NT2/D1 (cell line): Measurements from ENCODE around the gene CYBRD1.

Source experiments
- DNase-seq: peaks from one replicate; pipeline ENCODE4 v3.0.0-alpha.2; 2011; ENCODE audit warnings: low read depth, low spot score
- H3K27me3 ChIP-seq: 2 replicates; pipeline ENCODE4 v1.6.0; 2011; ENCODE audit warnings: mild to moderate bottlenecking; ENCODE audit not compliant: insufficient read length, insufficient read depth
- H3K36me3 ChIP-seq: 2 replicates; pipeline ENCODE4 v1.6.1; 2011; ENCODE audit warnings: mild to moderate bottlenecking, low read length, mixed read lengths; ENCODE audit not compliant: insufficient read depth, insufficient read length
- H3K4me1 ChIP-seq: 2 replicates; pipeline ENCODE4 v1.5.1; 2011; ENCODE audit not compliant: insufficient read depth, insufficient read length
- H3K4me3 ChIP-seq: 2 replicates; pipeline ENCODE4 v1.5.1; 2011; ENCODE audit warnings: low read depth; ENCODE audit not compliant: insufficient read length
- H3K9ac ChIP-seq: 2 replicates; pipeline ENCODE4 v1.6.0; 2011; ENCODE audit warnings: low read depth; ENCODE audit not compliant: insufficient read length
- H3K9me3 ChIP-seq: 2 replicates; pipeline ENCODE4 v1.5.1; 2011; ENCODE audit warnings: mild to moderate bottlenecking, low read length; ENCODE audit not compliant: insufficient read depth
- SUZ12 ChIP-seq: IDR thresholded peaks from 2 replicates; pipeline ENCODE4 v1.6.1; 2011; ENCODE audit not compliant: insufficient read length, insufficient read depth; ENCODE audit errors: extremely low read depth
- YY1 ChIP-seq: IDR thresholded peaks from 2 replicates; pipeline ENCODE4 v1.6.1; 2011; ENCODE audit not compliant: insufficient read length, insufficient read depth
- ZNF274 ChIP-seq: IDR thresholded peaks from 2 replicates; pipeline ENCODE4 v1.6.1; 2011; ENCODE audit warnings: mild to moderate bottlenecking, low read depth, low read length

The CYBRD1 gene

GRCh38 chr2:171587567-171587966, 65.3 kb downstream of the CYBRD1 start:
- no peaks in the 10 kb centered on the region for H3K27me3 ChIP-seq
- TF ChIP-seq YY1: no peak
- TF ChIP-seq SUZ12: no peak
- no peak for TF ChIP-seq ZNF274
- DNase-seq: no peak
- no peak overlapping the region for H3K9ac ChIP-seq
- peaks cover 11% of the 10 kb centered on the region; the same call in 1 of the 2 replicates for H3K9me3 ChIP-seq
- no peak overlapping the region for H3K4me3 ChIP-seq
- no peaks in the 10 kb centered on the region for H3K4me1 ChIP-seq
- no peaks in the 10 kb centered on the region for H3K36me3 ChIP-seq

GRCh38 chr2:171590116-171590515, 67.8 kb downstream of the CYBRD1 start:
- Histone ChIP-seq H3K36me3 (no peaks in the 10 kb centered on the region), H3K4me3 (no peak overlapping the region), H3K27me3 (no peaks in the 10 kb centered on the region), H3K4me1 (no peaks in the 10 kb centered on the region), H3K9me3 (peaks cover 9% of the 10 kb centered on the region; the same call in 1 of the 2 replicates), H3K9ac (no peak overlapping the region)
- no peak for TF ChIP-seq ZNF274
- no peak for TF ChIP-seq YY1
- no peak for TF ChIP-seq SUZ12
- no peak for DNase-seq

GRCh38 chr2:171592036-171592555, 69.8 kb downstream of the CYBRD1 start:
- H3K9ac ChIP-seq: no peak overlapping the region
- H3K4me1 ChIP-seq: no peaks in the 10 kb centered on the region
- no peak for DNase-seq
- no peaks in the 10 kb centered on the region for H3K9me3 ChIP-seq
- H3K36me3 ChIP-seq: no peaks in the 10 kb centered on the region
- TF ChIP-seq SUZ12 (no peak), ZNF274 (no peak), YY1 (no peak)
- H3K27me3 ChIP-seq: no peaks in the 10 kb centered on the region
- H3K4me3 ChIP-seq: no peak overlapping the region

- no peaks in the 10 kb centered on the region for H3K9me3 ChIP-seq
- no peak overlapping the region for H3K4me3 ChIP-seq
- H3K36me3 ChIP-seq: no peaks in the 10 kb centered on the region
- TF ChIP-seq SUZ12: no peak
- TF ChIP-seq YY1: no peak
- TF ChIP-seq ZNF274: no peak
- DNase-seq: no peak
- H3K4me1 ChIP-seq: no peaks in the 10 kb centered on the region
- H3K27me3 ChIP-seq: peaks cover 3% of the 10 kb centered on the region
- H3K9ac ChIP-seq: no peak overlapping the region
Observed at GRCh38 chr2:171595456-171595855, 73.2 kb downstream of the CYBRD1 start.

- H3K36me3 ChIP-seq: no peaks in the 10 kb centered on the region
- DNase-seq: no peak
- no peak overlapping the region for H3K9ac ChIP-seq
- no peak for TF ChIP-seq SUZ12
- no peak for TF ChIP-seq ZNF274
- no peak for TF ChIP-seq YY1
- no peak overlapping the region for H3K4me3 ChIP-seq
- peaks cover 3% of the 10 kb centered on the region for H3K27me3 ChIP-seq
- H3K9me3 ChIP-seq: no peaks in the 10 kb centered on the region
- H3K4me1 ChIP-seq: no peaks in the 10 kb centered on the region
Observed at GRCh38 chr2:171595896-171596295, 73.6 kb downstream of the CYBRD1 start.

- H3K9me3 ChIP-seq: no peaks in the 10 kb centered on the region
- H3K27me3 ChIP-seq: peaks cover 3% of the 10 kb centered on the region
- no peaks in the 10 kb centered on the region for H3K36me3 ChIP-seq
- peak; percentile 50 for DNase-seq
- no peak for TF ChIP-seq SUZ12
- no peak for TF ChIP-seq ZNF274
- TF ChIP-seq YY1: no peak
- H3K4me1 ChIP-seq: no peaks in the 10 kb centered on the region
- no peak overlapping the region for H3K4me3 ChIP-seq
- no peak overlapping the region for H3K9ac ChIP-seq
Observed at GRCh38 chr2:171598713-171599319, 76.5 kb downstream of the CYBRD1 start.

GRCh38 chr2:171600126-171600525, 77.9 kb downstream of the CYBRD1 start:
- DNase-seq: no peak
- TF ChIP-seq YY1 (no peak), SUZ12 (no peak), ZNF274 (no peak)
- H3K9ac ChIP-seq: no peak overlapping the region
- no peak overlapping the region for H3K4me3 ChIP-seq
- H3K36me3 ChIP-seq: no peaks in the 10 kb centered on the region
- H3K4me1 ChIP-seq: no peaks in the 10 kb centered on the region
- no peaks in the 10 kb centered on the region for H3K9me3 ChIP-seq
- peaks cover 3% of the 10 kb centered on the region for H3K27me3 ChIP-seq

GRCh38 chr2:171602352-171602751, 80.1 kb downstream of the CYBRD1 start:
- H3K4me1 ChIP-seq: no peaks in the 10 kb centered on the region
- TF ChIP-seq SUZ12 (no peak), ZNF274 (no peak), YY1 (no peak)
- no peak overlapping the region for H3K9ac ChIP-seq
- H3K36me3 ChIP-seq: no peaks in the 10 kb centered on the region
- peaks cover 3% of the 10 kb centered on the region for H3K27me3 ChIP-seq
- DNase-seq: no peak
- no peaks in the 10 kb centered on the region for H3K9me3 ChIP-seq
- H3K4me3 ChIP-seq: no peak overlapping the region
